Measurements from ENCODE around the gene KLC4. TPM values are rescaled to one million over a fixed set of nuclear protein-coding genes. Genes with fewer than 3 reads are reported as not detected.

KLC4 gene
- total RNA-seq, 1 experiment from 2014 or later, result 17.5 TPM

GRCh38 chr6:43034190-43034525 lies 25.3 kb upstream of the KLC4 start:
- CTCF ChIA-PET, result no interaction called here
- H3K9me3 ChIP-seq (ENCODE audit: low read length), result no peaks in the 10 kb centered on the region
- ATAC-seq (no peak), DNase-seq (no peak)
- no peaks in the 10 kb centered on the region for H3K4me1 ChIP-seq (ENCODE audit: insufficient read depth, low read length)
- H3K9me2 ChIP-seq (replicated peaks; ENCODE audit: low read length), result no peaks in the 10 kb centered on the region
- H3K27ac ChIP-seq (ENCODE audit: low read length), result no peak overlapping the region
- no TSS peak for BruUV-seq (replicated peaks)
- POLR2A ChIA-PET (ENCODE audit: unreplicated experiment), result no interaction called here
- H3K4me3 ChIP-seq (ENCODE audit: low read length), result no peak overlapping the region
- no peak overlapping the region for H3K4me2 ChIP-seq (ENCODE audit: low read length)
- no peaks in the 10 kb centered on the region for H4K20me1 ChIP-seq (ENCODE audit: low read length)
- peaks cover 13% of the 10 kb centered on the region for H3K36me3 ChIP-seq (ENCODE audit: low read depth, low read length)
- H3K27me3 ChIP-seq (ENCODE audit: low read length), result no peaks in the 10 kb centered on the region
- no peaks in the 10 kb centered on the region for H3F3A ChIP-seq (ENCODE audit: low read length, unreplicated experiment)
- H3K79me2 ChIP-seq (ENCODE audit: low read length), result no peaks in the 10 kb centered on the region
- H2AFZ ChIP-seq (ENCODE audit: low read length), result no peak overlapping the region
- TF ChIP-seq EZH2 (IDR thresholded peaks at IDR 0.05; ENCODE audit: low read length, unreplicated experiment) (no peak), CTCF (conservative IDR thresholded peaks at IDR 0.05; ENCODE audit: low read depth, low read length) (no peak), EZH2phosphoT487 (IDR thresholded peaks at IDR 0.05; ENCODE audit: borderline replicate concordance, low read length) (no peak)
- no peak overlapping the region for H3K9ac ChIP-seq (ENCODE audit: low read length)
- intact Hi-C loops (cut with micrococcal nuclease), result no loop called here

- Histone ChIP-seq H3K9me3 (ENCODE audit: low read length) (no peaks in the 10 kb centered on the region), H3K79me2 (ENCODE audit: low read length) (no peaks in the 10 kb centered on the region), H3K4me1 (ENCODE audit: insufficient read depth, low read length) (no peaks in the 10 kb centered on the region), H4K20me1 (ENCODE audit: low read length) (no peaks in the 10 kb centered on the region), H3K4me3 (ENCODE audit: low read length) (no peak overlapping the region), H3K27ac (ENCODE audit: low read length) (no peak overlapping the region), H3F3A (ENCODE audit: low read length, unreplicated experiment) (no peaks in the 10 kb centered on the region), H2AFZ (ENCODE audit: low read length) (no peak overlapping the region), H3K4me2 (ENCODE audit: low read length) (no peak overlapping the region), H3K9me2 (replicated peaks; ENCODE audit: low read length) (no peaks in the 10 kb centered on the region), H3K27me3 (ENCODE audit: low read length) (no peaks in the 10 kb centered on the region), H3K36me3 (ENCODE audit: low read depth, low read length) (0 out of 2 replicates have a peak, but pooled peaks cover 5% of the 10 kb centered on the region), H3K9ac (ENCODE audit: low read length) (no peak overlapping the region)
- DNase-seq (no peak), ATAC-seq (no peak)
- ChIA-PET CTCF (no interaction called here), POLR2A (ENCODE audit: unreplicated experiment) (no interaction called here)
- TF ChIP-seq EZH2phosphoT487 (IDR thresholded peaks at IDR 0.05; ENCODE audit: borderline replicate concordance, low read length) (no peak), EZH2 (IDR thresholded peaks at IDR 0.05; ENCODE audit: low read length, unreplicated experiment) (no peak), CTCF (conservative IDR thresholded peaks at IDR 0.05; ENCODE audit: low read depth, low read length) (no peak)
- intact Hi-C loops (cut with micrococcal nuclease), result no loop called here
- no TSS peak for BruUV-seq (replicated peaks)
These were observed 23.8 kb upstream of the KLC4 start for GRCh38 chr6:43035495-43036194.

GRCh38 chr6:43036712-43037111 lies 22.7 kb upstream of the KLC4 start:
- ATAC-seq, result no peak
- H2AFZ ChIP-seq (ENCODE audit: low read length), result no peak overlapping the region
- H3K36me3 ChIP-seq (ENCODE audit: low read depth, low read length), result peaks cover 8% of the 10 kb centered on the region; the same call in 1 of the 2 replicates
- ChIA-PET CTCF (no interaction called here), POLR2A (ENCODE audit: unreplicated experiment) (interaction anchor here (0.5 to 0.7 kb wide), 2 partner anchors 58 to 132 kb away, joined by 3 to 8 read pairs; partner anchors contain the start of gene PEX6)
- TF ChIP-seq CTCF (conservative IDR thresholded peaks at IDR 0.05; ENCODE audit: low read depth, low read length) (no peak), EZH2 (IDR thresholded peaks at IDR 0.05; ENCODE audit: low read length, unreplicated experiment) (no peak), EZH2phosphoT487 (IDR thresholded peaks at IDR 0.05; ENCODE audit: borderline replicate concordance, low read length) (no peak)
- no peaks in the 10 kb centered on the region for H3F3A ChIP-seq (ENCODE audit: low read length, unreplicated experiment)
- DNase-seq, result no peak
- no peak overlapping the region for H3K9ac ChIP-seq (ENCODE audit: low read length)
- no peaks in the 10 kb centered on the region for H3K79me2 ChIP-seq (ENCODE audit: low read length)
- no peaks in the 10 kb centered on the region for H3K4me1 ChIP-seq (ENCODE audit: insufficient read depth, low read length)
- intact Hi-C loops (cut with micrococcal nuclease), result no loop called here
- H3K27me3 ChIP-seq (ENCODE audit: low read length), result no peaks in the 10 kb centered on the region
- no peaks in the 10 kb centered on the region for H4K20me1 ChIP-seq (ENCODE audit: low read length)
- no peaks in the 10 kb centered on the region for H3K9me2 ChIP-seq (replicated peaks; ENCODE audit: low read length)
- no TSS peak for BruUV-seq (replicated peaks)
- H3K4me3 ChIP-seq (ENCODE audit: low read length), result no peak overlapping the region
- H3K4me2 ChIP-seq (ENCODE audit: low read length), result no peak overlapping the region
- no peaks in the 10 kb centered on the region for H3K9me3 ChIP-seq (ENCODE audit: low read length)
- H3K27ac ChIP-seq (ENCODE audit: low read length), result no peak overlapping the region

All from PC-3 (cell line).